Panc1 (cell line): ENCODE measurements around the gene ARHGAP33. TPM values are rescaled to one million over a fixed set of nuclear protein-coding genes. Genes with fewer than 3 reads are reported as not detected.
"Not testable (repeated sequence)": the region's sequence is repeated elsewhere in the genome, so short reads cannot be mapped to it uniquely, and the experiment has no call there.

Source experiments
- ATAC-seq: fragments of 200-7000 bp; cut with Tn5 transposase; 2 replicates; pipeline ENCODE4 v1.9.1; 2020; ENCODE audit warnings: mild to moderate bottlenecking, moderate library complexity
- BruUV-seq: library from RNA; stranded (reverse); fragments of 400-500 nt; replicated peaks from 2 replicates; lab custom pipeline; 2021; lab: Mats Ljungman, UMichigan
- CTCF ChIA-PET: fragments of 300-600 bp; sonication (Branson Sonifier 250); formaldehyde crosslinking; loops from one replicate; lab custom pipeline; 2022; ENCODE audit warnings: antibody characterized with exemption; lab: Charles Lee
- POLR2A ChIA-PET: fragments of 300-600 bp; sonication (Branson Sonifier 250); formaldehyde crosslinking; loops from one replicate; lab custom pipeline; 2022; ENCODE audit warnings: antibody characterized with exemption; lab: Charles Lee
- DNase-seq: peaks from one replicate; pipeline ENCODE4 v3.0.0-alpha.2; 2010; ENCODE audit warnings: low read depth, low spot score
- H3K27ac ChIP-seq: 2 replicates; pipeline ENCODE4 v1.5.1; 2011; ENCODE audit warnings: mild to moderate bottlenecking, low read length, inconsistent platforms
- H3K27me3 ChIP-seq: fragments of 200-500 bp; sonication (Bioruptor generic); 2 replicates; pipeline ENCODE4 v1.6.0; 2014; ENCODE audit warnings: low read length, inconsistent platforms; ENCODE audit not compliant: control insufficient read depth, insufficient read depth
- H3K36me3 ChIP-seq: fragments of 200-500 bp; sonication (Bioruptor generic); 2 replicates; pipeline ENCODE4 v1.5.1; 2014; ENCODE audit warnings: inconsistent platforms, mild to moderate bottlenecking, low read length, moderate library complexity; ENCODE audit not compliant: control insufficient read depth, insufficient read depth
- H3K4me1 ChIP-seq: 2 replicates; pipeline ENCODE4 v1.5.1; 2011; ENCODE audit warnings: inconsistent platforms, mild to moderate bottlenecking, low read length, moderate library complexity; ENCODE audit not compliant: control insufficient read depth, insufficient read depth
- H3K4me3 ChIP-seq, 2 experiments: 2 replicates each; pipeline ENCODE4 v1.5.1; 2011 to 2012; ENCODE audit warnings: low read depth in 2 of 2, low read length in 2 of 2, mild to moderate bottlenecking in 2 of 2, inconsistent platforms in 1 of 2, moderate library complexity in 1 of 2
- H3K9me3 ChIP-seq: fragments of 200-500 bp; sonication (Bioruptor generic); 2 replicates; pipeline ENCODE4 v1.5.1; 2014; ENCODE audit warnings: low read depth, mild to moderate bottlenecking, inconsistent platforms, low read length, moderate library complexity; ENCODE audit not compliant: control insufficient read depth, insufficient read depth
- POLR2AphosphoS5 ChIP-seq: IDR thresholded peaks from 2 replicates; pipeline ENCODE4 v1.6.1; 2012; ENCODE audit warnings: mild to moderate bottlenecking, low read depth, low read length, moderate library complexity
- SIN3A ChIP-seq: IDR thresholded peaks from 2 replicates; pipeline ENCODE4 v1.6.1; 2012; ENCODE audit warnings: low read depth, mild to moderate bottlenecking, low read length, moderate library complexity, borderline replicate concordance; ENCODE audit not compliant: insufficient read depth
- TCF7L2 ChIP-seq: IDR thresholded peaks from 2 replicates; pipeline ENCODE4 v1.6.1; 2011; ENCODE audit warnings: mild to moderate bottlenecking, low read depth, low read length, inconsistent platforms
- in situ Hi-C: cut with HindIII; loops from 2 replicates; pipeline ENCODE4 v1.10.0; 2016; ENCODE audit warnings: low sequenced_read_pairs, low pct_unique_long_range_greater_than_20kb
- intact Hi-C: fragments of 100-400 bp; cut with micrococcal nuclease; formaldehyde crosslinking; loops from one replicate; pipeline ENCODE4 v1.10.0; 2022; ENCODE audit not compliant: unreplicated experiment
- total RNA-seq: library from RNA; stranded (reverse); gene quantifications from one replicate; pipeline ENCODE4 v1.2.1, GENCODE V29; 2021; ENCODE audit not compliant: unreplicated experiment
- TF ChIP-seq, protein P1 (sequence below), 2 experiments: IDR thresholded peaks; 2 replicates each; pipeline ENCODE4 v1.6.1; 2011 to 2012; ENCODE audit warnings: low read depth in 2 of 2, control low read depth in 1 of 2, low read length in 1 of 2, mild to moderate bottlenecking in 1 of 2, moderate library complexity in 1 of 2; ENCODE audit not compliant: insufficient read depth in 1 of 2
- TF ChIP-seq, protein P2 (sequence below): fragments of 450-650 bp; IDR thresholded peaks from 2 replicates; pipeline ENCODE4 v1.5.1; 2017; ENCODE audit warnings: mild to moderate bottlenecking

The ARHGAP33 gene
- total RNA-seq, 1 experiment from 2014 or later, result 35.8 TPM

DNA sequence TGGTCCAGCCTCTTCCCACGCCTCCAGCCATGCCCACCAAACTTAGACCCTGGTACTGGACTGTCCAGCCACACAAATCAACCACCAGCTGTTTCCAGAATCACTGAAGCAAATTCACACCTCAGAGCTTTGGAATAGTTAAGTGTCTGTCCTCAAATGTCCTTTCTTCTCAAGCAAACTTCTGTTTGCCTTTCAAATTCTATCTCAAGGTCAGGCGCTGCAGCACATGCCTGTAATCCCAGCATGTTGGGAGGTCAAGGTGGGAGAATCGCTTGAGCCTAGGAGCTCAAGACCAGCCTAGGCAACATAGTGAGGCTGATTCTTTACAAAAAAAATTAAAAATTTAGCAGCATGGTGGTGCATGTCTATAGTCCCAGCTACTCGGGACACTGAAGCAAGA, 56.7 kb downstream of the ARHGAP33 start:
- Histone ChIP-seq H3K36me3 (no peaks in the 10 kb centered on the region), H3K27ac (no peak overlapping the region), H3K4me1 (no peaks in the 10 kb centered on the region), H3K27me3 (peaks cover 4% of the 10 kb centered on the region), H3K4me3 (no peak overlapping the region), H3K9me3 (no peaks in the 10 kb centered on the region)
- no TSS peak for BruUV-seq
- in situ Hi-C loops, result loop anchor here (10.0 kb wide), 1 partner anchor 73 kb away; the partner anchor contains the start of genes HCST, NFKBID and TYROBP
- ATAC-seq (no peak), DNase-seq (no peak)
- ChIA-PET POLR2A (no interaction called here), CTCF (no interaction called here)
- TF ChIP-seq POLR2AphosphoS5 (no peak), SIN3A (no peak), TCF7L2 (no peak)
- TF ChIP-seq, protein P1, sequence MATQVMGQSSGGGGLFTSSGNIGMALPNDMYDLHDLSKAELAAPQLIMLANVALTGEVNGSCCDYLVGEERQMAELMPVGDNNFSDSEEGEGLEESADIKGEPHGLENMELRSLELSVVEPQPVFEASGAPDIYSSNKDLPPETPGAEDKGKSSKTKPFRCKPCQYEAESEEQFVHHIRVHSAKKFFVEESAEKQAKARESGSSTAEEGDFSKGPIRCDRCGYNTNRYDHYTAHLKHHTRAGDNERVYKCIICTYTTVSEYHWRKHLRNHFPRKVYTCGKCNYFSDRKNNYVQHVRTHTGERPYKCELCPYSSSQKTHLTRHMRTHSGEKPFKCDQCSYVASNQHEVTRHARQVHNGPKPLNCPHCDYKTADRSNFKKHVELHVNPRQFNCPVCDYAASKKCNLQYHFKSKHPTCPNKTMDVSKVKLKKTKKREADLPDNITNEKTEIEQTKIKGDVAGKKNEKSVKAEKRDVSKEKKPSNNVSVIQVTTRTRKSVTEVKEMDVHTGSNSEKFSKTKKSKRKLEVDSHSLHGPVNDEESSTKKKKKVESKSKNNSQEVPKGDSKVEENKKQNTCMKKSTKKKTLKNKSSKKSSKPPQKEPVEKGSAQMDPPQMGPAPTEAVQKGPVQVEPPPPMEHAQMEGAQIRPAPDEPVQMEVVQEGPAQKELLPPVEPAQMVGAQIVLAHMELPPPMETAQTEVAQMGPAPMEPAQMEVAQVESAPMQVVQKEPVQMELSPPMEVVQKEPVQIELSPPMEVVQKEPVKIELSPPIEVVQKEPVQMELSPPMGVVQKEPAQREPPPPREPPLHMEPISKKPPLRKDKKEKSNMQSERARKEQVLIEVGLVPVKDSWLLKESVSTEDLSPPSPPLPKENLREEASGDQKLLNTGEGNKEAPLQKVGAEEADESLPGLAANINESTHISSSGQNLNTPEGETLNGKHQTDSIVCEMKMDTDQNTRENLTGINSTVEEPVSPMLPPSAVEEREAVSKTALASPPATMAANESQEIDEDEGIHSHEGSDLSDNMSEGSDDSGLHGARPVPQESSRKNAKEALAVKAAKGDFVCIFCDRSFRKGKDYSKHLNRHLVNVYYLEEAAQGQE (IDR thresholded peaks at IDR 0.05; ENCODE audit: insufficient read depth in 1 of 2, low read depth in 2 of 2, low read length in 1 of 2), result no peak
- TF ChIP-seq, protein P2, sequence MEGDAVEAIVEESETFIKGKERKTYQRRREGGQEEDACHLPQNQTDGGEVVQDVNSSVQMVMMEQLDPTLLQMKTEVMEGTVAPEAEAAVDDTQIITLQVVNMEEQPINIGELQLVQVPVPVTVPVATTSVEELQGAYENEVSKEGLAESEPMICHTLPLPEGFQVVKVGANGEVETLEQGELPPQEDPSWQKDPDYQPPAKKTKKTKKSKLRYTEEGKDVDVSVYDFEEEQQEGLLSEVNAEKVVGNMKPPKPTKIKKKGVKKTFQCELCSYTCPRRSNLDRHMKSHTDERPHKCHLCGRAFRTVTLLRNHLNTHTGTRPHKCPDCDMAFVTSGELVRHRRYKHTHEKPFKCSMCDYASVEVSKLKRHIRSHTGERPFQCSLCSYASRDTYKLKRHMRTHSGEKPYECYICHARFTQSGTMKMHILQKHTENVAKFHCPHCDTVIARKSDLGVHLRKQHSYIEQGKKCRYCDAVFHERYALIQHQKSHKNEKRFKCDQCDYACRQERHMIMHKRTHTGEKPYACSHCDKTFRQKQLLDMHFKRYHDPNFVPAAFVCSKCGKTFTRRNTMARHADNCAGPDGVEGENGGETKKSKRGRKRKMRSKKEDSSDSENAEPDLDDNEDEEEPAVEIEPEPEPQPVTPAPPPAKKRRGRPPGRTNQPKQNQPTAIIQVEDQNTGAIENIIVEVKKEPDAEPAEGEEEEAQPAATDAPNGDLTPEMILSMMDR, result no peak
- intact Hi-C loops, result no loop called here

DNA sequence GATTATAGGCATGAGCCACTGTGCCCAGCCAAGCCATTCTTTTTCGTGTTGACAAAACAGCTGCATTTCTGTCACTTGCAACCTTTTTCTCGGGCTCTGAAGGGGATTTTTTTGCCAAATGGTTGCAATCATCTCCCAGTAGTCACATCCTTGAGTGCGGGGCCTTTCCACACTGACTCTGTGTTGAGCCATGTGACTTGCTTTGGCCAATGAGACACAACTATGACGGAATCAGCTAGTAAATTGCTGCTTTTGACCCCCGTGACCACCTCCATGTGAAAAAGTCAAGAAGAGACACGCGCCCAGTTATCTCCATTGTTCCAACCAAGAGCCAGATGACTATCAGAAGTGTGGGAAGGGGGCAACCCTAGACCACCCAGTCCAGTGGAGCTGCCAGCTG, 58.6 kb downstream of the ARHGAP33 start:
- intact Hi-C loops, result no loop called here
- DNase-seq, result no peak

DNA sequence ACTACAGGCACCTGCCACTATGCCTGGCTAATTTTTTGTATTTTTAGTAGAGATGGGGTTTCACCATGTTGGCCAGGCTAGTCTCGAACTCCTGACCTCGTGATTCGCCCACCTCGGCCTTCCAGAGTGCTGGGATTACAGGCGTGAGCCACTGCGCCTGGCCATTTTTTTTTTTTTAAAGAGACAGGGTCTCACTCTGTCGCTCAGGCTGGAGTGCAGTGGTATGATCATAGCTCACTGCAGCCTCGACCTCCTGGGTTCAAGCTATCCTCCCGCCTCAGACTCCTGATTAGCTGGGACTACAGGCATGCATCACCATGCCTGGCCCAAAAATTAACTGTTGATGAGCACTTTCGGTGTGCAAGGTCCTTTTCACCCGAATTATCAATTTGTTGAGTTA, 60.7 kb downstream of the ARHGAP33 start:
- in situ Hi-C loops, result loop anchor here (10.0 kb wide), 1 partner anchor 69 kb away; the partner anchor contains the start of genes HCST, NFKBID and TYROBP
- H3K27me3 ChIP-seq, H3K9me3 ChIP-seq, DNase-seq, H3K4me1 ChIP-seq, intact Hi-C loops, H3K4me3 ChIP-seq, BruUV-seq, ATAC-seq, H3K27ac ChIP-seq, CTCF ChIA-PET, H3K36me3 ChIP-seq: not testable (repeated sequence)
- POLR2A ChIA-PET, result interaction anchor here (0.6 kb wide), 1 partner anchor 34 kb away, joined by 5 read pairs; no protein-coding TSS in a partner anchor

More for the DNA sequence above, 58.6 kb downstream of the ARHGAP33 start:
- Histone ChIP-seq H3K4me1 (no peaks in the 10 kb centered on the region), H3K27me3 (peaks cover 4% of the 10 kb centered on the region), H3K27ac (no peak overlapping the region), H3K9me3 (no peaks in the 10 kb centered on the region), H3K4me3 (no peak overlapping the region), H3K36me3 (no peaks in the 10 kb centered on the region)
- ChIA-PET POLR2A (interaction anchor here (0.7 kb wide), 1 partner anchor 31 kb away, joined by 4 read pairs; no protein-coding TSS in a partner anchor), CTCF (interaction anchor here (1.0 kb wide), 1 partner anchor 17 kb away, joined by 3 read pairs; no protein-coding TSS in a partner anchor)
- TF ChIP-seq SIN3A (no peak), TCF7L2 (no peak)
- TF ChIP-seq, protein P2, result no peak
- TF ChIP-seq, protein P1 (IDR thresholded peaks at IDR 0.05; ENCODE audit: insufficient read depth in 1 of 2, low read depth in 2 of 2, low read length in 1 of 2), result no peak
- in situ Hi-C loops, result loop anchor here (10.0 kb wide), 1 partner anchor 71 kb away; the partner anchor contains the start of genes HCST, NFKBID and TYROBP
- no TSS peak for BruUV-seq
- no peak for ATAC-seq
